Ecto neural progenitor cell (in vitro differentiated cells): ENCODE results near the gene KRR1.
"Not testable (repeated sequence)": the region's sequence is repeated elsewhere in the genome, so short reads cannot be mapped to it uniquely, and the experiment has no call there.

ENCODE experiments used
- DNase-seq: peaks from one replicate; pipeline ENCODE4 v3.0.0-alpha.2; 2018; ENCODE audit warnings: low spot score

Gene KRR1

GRCh38 chr12:75476071-75476470 lies 35.3 kb downstream of the KRR1 start:
- DNase-seq: no peak

GRCh38 chr12:75474116-75474515 lies 37.3 kb downstream of the KRR1 start:
- DNase-seq: no peak

GRCh38 chr12:75471902-75472890 lies 39.2 kb downstream of the KRR1 start:
- DNase-seq: no peak

GRCh38 chr12:75460204-75460603 lies 51.2 kb downstream of the KRR1 start:
- DNase-seq: no peak

- DNase-seq: no peak
Observed at GRCh38 chr12:75459755-75460154, 51.7 kb downstream of the KRR1 start.

GRCh38 chr12:75457866-75458265 lies 53.5 kb downstream of the KRR1 start:
- DNase-seq: not testable (repeated sequence)

- DNase-seq: no peak
Observed at GRCh38 chr12:75457191-75457590, 54.2 kb downstream of the KRR1 start.

- peak; percentile 47 for DNase-seq
Observed at GRCh38 chr12:75455839-75456238, 55.6 kb downstream of the KRR1 start.

- DNase-seq: no peak
Observed at GRCh38 chr12:75452675-75453330, 58.6 kb downstream of the KRR1 start.

- DNase-seq: no peak
Observed at GRCh38 chr12:75447691-75448393, 63.6 kb downstream of the KRR1 start.

- no peak for DNase-seq
Observed at GRCh38 chr12:75446857-75447256, 64.6 kb downstream of the KRR1 start.

GRCh38 chr12:75445137-75445507 lies 66.3 kb downstream of the KRR1 start:
- not testable (repeated sequence) for DNase-seq

GRCh38 chr12:75444429-75445136 lies 66.8 kb downstream of the KRR1 start:
- DNase-seq: no peak

- no peak for DNase-seq
Observed at GRCh38 chr12:75443709-75444108, 67.7 kb downstream of the KRR1 start.

GRCh38 chr12:75442454-75442853 lies 69.0 kb downstream of the KRR1 start:
- DNase-seq: not testable (repeated sequence)

- DNase-seq: not testable (repeated sequence)
Observed at GRCh38 chr12:75441687-75442449, 69.5 kb downstream of the KRR1 start.
